Stimulated activated naive B cell treated with anti-CD40 and anti-IgM and Interleukin-4, amounts not matched to agents 10 μg/mL and 1 μg/mL and 100 μg/mL, for 72 hours (primary cell): ENCODE measurements around the gene CD59.
"Not testable (repeated sequence)": the region's sequence is repeated elsewhere in the genome, so short reads cannot be mapped to it uniquely, and the experiment has no call there.

Experiments used
- ATAC-seq, 2 donors: fragments of 150-1000 bp; cut with Tn5 transposase; replicated peaks; 2 replicates each; pipeline ENCODE4 v1.10.0; 2021; ENCODE audit warnings: moderate library complexity in 1 of 2
- DNase-seq: peaks from one replicate; pipeline ENCODE4 v3.0.0; 2021
- H3K27ac Mint-ChIP-seq: one replicate; pipeline ENCODE4 v1.8.0; 2022; ENCODE audit warnings: mild to moderate bottlenecking, mixed read lengths
- H3K27me3 Mint-ChIP-seq, 2 donors: one replicate each; pipeline ENCODE4 v1.8.0; 2022; ENCODE audit warnings: mixed read lengths in 2 of 2
- H3K36me3 Mint-ChIP-seq, 2 donors: one replicate each; pipeline ENCODE4 v1.8.0; 2022; ENCODE audit warnings: mixed read lengths in 2 of 2, mild to moderate bottlenecking in 1 of 2
- H3K4me1 Mint-ChIP-seq, 2 donors: one replicate each; pipeline ENCODE4 v1.8.0; 2022; ENCODE audit warnings: mixed read lengths in 2 of 2, mild to moderate bottlenecking in 1 of 2
- H3K4me3 Mint-ChIP-seq, 2 donors: one replicate each; pipeline ENCODE4 v1.8.0; 2022; ENCODE audit warnings: mild to moderate bottlenecking in 2 of 2, mixed read lengths in 2 of 2, moderate library complexity in 1 of 2
- H3K9me3 Mint-ChIP-seq, 2 donors: one replicate each; pipeline ENCODE4 v1.8.0; 2022; ENCODE audit warnings: mixed read lengths in 2 of 2, mild to moderate bottlenecking in 1 of 2

CD59 gene

GRCh38 chr11:33667819-33668467 lies 68.3 kb downstream of the CD59 start:
- peaks cover 21 to 25% of the 10 kb centered on the region in 2 donors for H3K27me3 Mint-ChIP-seq
- no peak overlapping the region for H3K4me3 Mint-ChIP-seq
- DNase-seq (no peak), ATAC-seq (no peak)
- H3K27ac Mint-ChIP-seq: no peak overlapping the region
- peaks cover 0 to 2% of the 10 kb centered on the region in 2 donors for H3K36me3 Mint-ChIP-seq
- no peaks in the 10 kb centered on the region for H3K9me3 Mint-ChIP-seq
- H3K4me1 Mint-ChIP-seq: peaks cover 0 to 9% of the 10 kb centered on the region in 2 donors

- no peak overlapping the region for H3K27ac Mint-ChIP-seq
- peak in 1 of 2 donors; percentile 11 for ATAC-seq
- H3K27me3 Mint-ChIP-seq: peaks cover 21 to 22% of the 10 kb centered on the region in 2 donors
- DNase-seq: no peak
- H3K9me3 Mint-ChIP-seq: no peaks in the 10 kb centered on the region
- H3K4me3 Mint-ChIP-seq: no peak overlapping the region
- peaks cover under 1 to 6% of the 10 kb centered on the region in 2 donors for H3K4me1 Mint-ChIP-seq
- H3K36me3 Mint-ChIP-seq: peaks cover 0 to 2% of the 10 kb centered on the region in 2 donors
Observed at GRCh38 chr11:33665350-33666106, 70.7 kb downstream of the CD59 start.

GRCh38 chr11:33664827-33665226 lies 71.4 kb downstream of the CD59 start:
- peaks cover 0 to 2% of the 10 kb centered on the region in 2 donors for H3K36me3 Mint-ChIP-seq
- ATAC-seq: no peak
- H3K4me3 Mint-ChIP-seq: no peak overlapping the region
- H3K27me3 Mint-ChIP-seq: peaks cover 22 to 23% of the 10 kb centered on the region in 2 donors
- H3K27ac Mint-ChIP-seq: no peak overlapping the region
- H3K9me3 Mint-ChIP-seq: no peaks in the 10 kb centered on the region
- peaks cover 2 to 12% of the 10 kb centered on the region in 2 donors for H3K4me1 Mint-ChIP-seq
- DNase-seq: no peak

- DNase-seq: no peak
- Mint-ChIP-seq H3K4me1 (peaks cover 4 to 19% of the 10 kb centered on the region in 2 donors), H3K9me3 (no peaks in the 10 kb centered on the region), H3K4me3 (no peak overlapping the region), H3K27ac (no peak overlapping the region), H3K36me3 (peaks cover 0 to 2% of the 10 kb centered on the region in 2 donors), H3K27me3 (peaks cover 22 to 23% of the 10 kb centered on the region in 2 donors)
- no peak for ATAC-seq
Observed at GRCh38 chr11:33664166-33664565, 72.1 kb downstream of the CD59 start.

- H3K27me3 Mint-ChIP-seq: peaks cover 17% of the 10 kb centered on the region in 2 donors
- H3K9me3 Mint-ChIP-seq: no peaks in the 10 kb centered on the region
- peaks cover 4 to 24% of the 10 kb centered on the region in 2 donors for H3K4me1 Mint-ChIP-seq
- ATAC-seq (no peak), DNase-seq (no peak)
- no peak overlapping the region for H3K4me3 Mint-ChIP-seq
- H3K36me3 Mint-ChIP-seq: peaks cover 0 to 2% of the 10 kb centered on the region in 2 donors
- H3K27ac Mint-ChIP-seq: no peak overlapping the region
Observed at GRCh38 chr11:33663121-33663520, 73.1 kb downstream of the CD59 start.

- H3K9me3 Mint-ChIP-seq, H3K27ac Mint-ChIP-seq, H3K4me3 Mint-ChIP-seq, H3K36me3 Mint-ChIP-seq, ATAC-seq, DNase-seq: not testable (repeated sequence)
- Mint-ChIP-seq H3K4me1 (peaks cover 6 to 31% of the 10 kb centered on the region in 2 donors), H3K27me3 (peaks cover 13 to 15% of the 10 kb centered on the region in 2 donors)
Observed at GRCh38 chr11:33661526-33661925, 74.7 kb downstream of the CD59 start.

GRCh38 chr11:33660962-33661361 lies 75.3 kb downstream of the CD59 start:
- peaks cover 0 to 2% of the 10 kb centered on the region in 2 donors for H3K36me3 Mint-ChIP-seq
- peaks cover 0 to under 1% of the 10 kb centered on the region in 2 donors for H3K9me3 Mint-ChIP-seq
- peaks cover 11 to 37% of the 10 kb centered on the region in 2 donors for H3K4me1 Mint-ChIP-seq
- ATAC-seq (peak in 1 of 2 donors; percentile 54), DNase-seq (no peak)
- H3K27ac Mint-ChIP-seq: peak overlapping the region; percentile 51
- H3K27me3 Mint-ChIP-seq: peaks cover 8 to 15% of the 10 kb centered on the region in 2 donors
- H3K4me3 Mint-ChIP-seq: no peak overlapping the region

- H3K36me3 Mint-ChIP-seq: peaks cover 2 to 3% of the 10 kb centered on the region in 2 donors
- DNase-seq (peak; percentile 8), ATAC-seq (peak in 1 of 2 donors; percentile 27)
- H3K27ac Mint-ChIP-seq: no peak overlapping the region
- H3K4me1 Mint-ChIP-seq: peaks cover 17 to 46% of the 10 kb centered on the region in 2 donors
- no peak overlapping the region for H3K4me3 Mint-ChIP-seq
- peaks cover 0 to 1% of the 10 kb centered on the region in 2 donors for H3K9me3 Mint-ChIP-seq
- peaks cover 15 to 16% of the 10 kb centered on the region in 2 donors for H3K27me3 Mint-ChIP-seq
Observed at GRCh38 chr11:33659370-33660139, 76.7 kb downstream of the CD59 start.

- Mint-ChIP-seq H3K27me3 (peaks cover 11 to 21% of the 10 kb centered on the region in 2 donors), H3K4me3 (no peak overlapping the region), H3K9me3 (peaks cover 0 to 3% of the 10 kb centered on the region in 2 donors)
Observed at GRCh38 chr11:33658195-33658900, 77.9 kb downstream of the CD59 start.

GRCh38 chr11:33657757-33658156 lies 78.5 kb downstream of the CD59 start:
- H3K27me3 Mint-ChIP-seq: peaks cover 11 to 21% of the 10 kb centered on the region in 2 donors
- no peak overlapping the region for H3K4me3 Mint-ChIP-seq
- H3K36me3 Mint-ChIP-seq: peaks cover 2 to 3% of the 10 kb centered on the region in 2 donors
- peaks cover 20 to 46% of the 10 kb centered on the region in 2 donors for H3K4me1 Mint-ChIP-seq
- no peak for ATAC-seq
- H3K9me3 Mint-ChIP-seq: peaks cover 0 to 3% of the 10 kb centered on the region in 2 donors
- no peak overlapping the region for H3K27ac Mint-ChIP-seq
- no peak for DNase-seq

More at GRCh38 chr11:33658195-33658900, 77.9 kb downstream of the CD59 start:
- Mint-ChIP-seq H3K4me1 (peaks cover 20 to 46% of the 10 kb centered on the region in 2 donors), H3K36me3 (peaks cover 2 to 3% of the 10 kb centered on the region in 2 donors), H3K27ac (no peak overlapping the region)
- DNase-seq (no peak), ATAC-seq (no peak)

GRCh38 chr11:33656768-33657167 lies 79.5 kb downstream of the CD59 start:
- DNase-seq: no peak
- peaks cover 2 to 3% of the 10 kb centered on the region in 2 donors for H3K36me3 Mint-ChIP-seq
- H3K4me3 Mint-ChIP-seq: no peak overlapping the region
- H3K27me3 Mint-ChIP-seq: peaks cover 14 to 20% of the 10 kb centered on the region in 2 donors
- H3K9me3 Mint-ChIP-seq: peaks cover 0 to 3% of the 10 kb centered on the region in 2 donors
- ATAC-seq: peak in 1 of 2 donors; percentile 7
- peak overlapping the region; percentile 84 for H3K27ac Mint-ChIP-seq
- peaks cover 20 to 46% of the 10 kb centered on the region in 2 donors for H3K4me1 Mint-ChIP-seq

- Mint-ChIP-seq H3K27ac (peak overlapping the region; percentile 87), H3K4me1 (peaks cover 20 to 45% of the 10 kb centered on the region in 2 donors), H3K9me3 (peaks cover 0 to 3% of the 10 kb centered on the region in 2 donors), H3K4me3 (peak overlapping the region; percentile 14 to 31), H3K27me3 (peaks cover 18 to 22% of the 10 kb centered on the region in 2 donors), H3K36me3 (peaks cover 2 to 3% of the 10 kb centered on the region in 2 donors)
- peak; percentile 35 for DNase-seq
- peak; percentile 88 to 90 for ATAC-seq
Observed at GRCh38 chr11:33655842-33656600, 80.2 kb downstream of the CD59 start.

- H3K27ac Mint-ChIP-seq: no peak overlapping the region
- DNase-seq (no peak), ATAC-seq (no peak)
- H3K4me3 Mint-ChIP-seq: no peak overlapping the region
- H3K36me3 Mint-ChIP-seq: peaks cover 2 to 3% of the 10 kb centered on the region in 2 donors
- H3K9me3 Mint-ChIP-seq: peaks cover 0 to 3% of the 10 kb centered on the region in 2 donors
- H3K4me1 Mint-ChIP-seq: peaks cover 18 to 31% of the 10 kb centered on the region in 2 donors
- peaks cover 18 to 21% of the 10 kb centered on the region in 2 donors for H3K27me3 Mint-ChIP-seq
Observed at GRCh38 chr11:33654594-33654993, 81.6 kb downstream of the CD59 start.
